NCI-H82 (cell line): ENCODE data around the gene SEMA5A.

Experiments
- DNase-seq: peaks from one replicate; lab custom pipeline; 2025; lab: John Stamatoyannopoulos, UW

The SEMA5A gene

GRCh38 chr5:9278921-9279603 is 266.8 kb downstream of the SEMA5A start:
- no peak for DNase-seq

- no peak for DNase-seq
These were observed 276.9 kb downstream of the SEMA5A start for GRCh38 chr5:9269014-9269413.

DNA sequence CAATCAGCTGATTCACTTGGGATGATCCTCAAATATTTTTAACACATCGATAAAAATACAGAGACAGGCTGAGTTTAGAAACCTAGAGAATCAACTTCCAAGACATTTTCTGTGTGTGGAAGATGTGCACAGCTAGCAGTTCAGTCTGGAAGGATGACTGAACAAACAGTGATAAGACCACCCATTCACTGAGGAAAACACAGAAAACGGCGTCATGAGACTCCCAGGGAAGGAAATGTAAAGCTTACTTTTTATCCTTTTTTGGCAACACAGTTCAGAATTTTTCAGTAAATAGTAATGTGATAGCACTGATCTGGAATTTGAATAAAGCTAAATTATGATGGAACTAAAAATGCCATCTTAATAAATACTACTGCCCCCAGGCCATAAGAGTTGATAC is 277.6 kb downstream of the SEMA5A start:
- DNase-seq = no peak

GRCh38 chr5:9265441-9266287 is 280.2 kb downstream of the SEMA5A start:
- no peak for DNase-seq

DNA sequence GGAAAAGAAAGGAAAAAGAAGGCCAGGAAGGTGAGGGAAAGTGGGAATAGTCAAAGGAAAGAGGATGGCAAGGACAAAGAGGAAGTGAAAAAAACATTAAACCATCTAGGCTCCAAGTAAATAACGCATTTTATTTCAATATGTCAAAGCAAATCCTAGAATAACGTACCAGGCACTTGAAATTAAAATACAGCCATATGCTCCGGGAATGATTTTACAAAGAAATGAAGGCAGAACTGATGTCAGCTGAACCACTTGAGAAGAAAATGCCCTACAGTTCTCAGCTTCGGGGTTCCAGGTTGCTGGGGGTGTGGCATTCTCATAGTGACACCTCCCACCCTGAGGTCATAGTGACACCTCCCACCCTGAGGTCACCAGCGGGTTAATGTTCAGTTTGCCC is 281.6 kb downstream of the SEMA5A start:
- no peak for DNase-seq

GRCh38 chr5:9263656-9264055 is 282.2 kb downstream of the SEMA5A start:
- DNase-seq = no peak

- DNase-seq = peak; percentile 0
These were observed 294.4 kb downstream of the SEMA5A start for GRCh38 chr5:9251379-9251980.

GRCh38 chr5:9249231-9249630 is 296.6 kb downstream of the SEMA5A start:
- DNase-seq = no peak

DNA sequence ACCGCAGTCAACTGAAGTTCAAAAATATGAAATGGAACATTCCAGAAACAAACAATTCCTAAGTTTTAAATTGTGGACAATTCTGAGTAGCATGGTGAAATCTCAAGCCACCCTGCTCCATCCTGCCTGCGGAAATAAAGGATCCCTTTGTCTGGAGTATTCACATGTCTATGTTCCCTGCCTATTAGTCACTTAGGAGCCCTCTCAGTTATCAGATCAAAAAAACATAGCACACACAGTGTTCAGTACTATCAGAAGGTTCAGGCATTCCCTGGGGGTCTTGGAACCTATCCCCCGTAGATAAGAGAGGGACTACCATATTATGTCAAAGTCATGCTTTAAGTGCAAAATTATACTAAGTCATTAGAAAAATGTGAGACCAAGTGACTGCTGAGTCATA is 300.8 kb downstream of the SEMA5A start:
- DNase-seq = no peak

GRCh38 chr5:9244417-9244816 is 301.5 kb downstream of the SEMA5A start:
- no peak for DNase-seq

DNA sequence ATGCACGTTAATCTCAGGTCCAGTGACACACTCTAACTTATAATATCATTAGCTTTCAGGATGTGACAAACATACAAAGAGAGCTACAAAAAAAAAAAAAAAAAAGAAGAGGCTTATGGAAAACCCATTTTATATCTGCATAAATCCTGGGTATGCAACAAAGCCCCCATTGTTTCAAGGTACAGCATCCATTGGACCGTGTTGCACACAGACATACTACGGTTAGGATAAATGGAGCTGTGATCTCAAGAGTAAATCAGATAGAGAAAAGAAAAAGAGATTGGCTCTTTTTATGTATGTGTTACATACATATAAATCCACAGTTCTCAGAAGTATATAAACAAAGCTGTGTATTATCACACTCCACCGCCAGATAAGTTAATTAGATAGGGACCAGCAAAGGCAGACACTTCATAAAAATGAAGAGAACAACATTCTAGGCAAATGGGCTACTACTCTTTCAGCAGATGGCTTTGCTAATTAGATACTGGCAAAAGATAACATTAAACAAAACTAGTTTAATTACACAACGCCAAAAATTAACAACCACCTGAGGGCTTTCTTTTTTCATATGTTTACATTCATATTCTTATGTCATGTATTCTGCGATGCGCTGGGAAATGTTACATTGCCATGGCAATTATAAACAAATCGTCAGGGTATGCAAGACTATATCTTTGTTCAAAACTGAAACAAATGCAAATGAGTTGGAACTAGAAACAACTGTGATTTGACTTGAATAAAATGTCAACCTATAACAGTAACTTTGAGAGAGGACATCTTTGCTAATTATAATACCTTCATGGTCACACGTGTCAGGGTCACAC is 304.2 kb downstream of the SEMA5A start:
- DNase-seq = no peak

DNA sequence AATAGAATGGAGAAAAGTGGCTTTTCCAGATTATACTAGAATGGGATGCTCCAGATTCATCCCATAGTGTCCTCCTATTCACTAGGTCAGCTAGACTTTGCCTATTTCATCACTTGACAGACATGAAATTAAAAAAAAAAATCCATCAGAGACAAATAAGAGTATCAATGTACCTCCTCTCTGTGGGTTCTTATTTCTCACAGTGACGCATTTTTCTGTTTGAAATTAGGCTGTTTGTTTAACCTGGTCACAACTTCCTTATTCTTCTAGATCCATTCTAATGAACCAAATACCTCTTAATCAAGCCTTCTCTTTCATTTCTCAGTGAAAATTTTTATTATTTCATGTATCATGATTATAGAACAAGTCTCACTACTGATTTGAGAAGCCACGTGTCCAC is 305.4 kb downstream of the SEMA5A start:
- DNase-seq = no peak

GRCh38 chr5:9239626-9240025 is 306.2 kb downstream of the SEMA5A start:
- DNase-seq = no peak

DNA sequence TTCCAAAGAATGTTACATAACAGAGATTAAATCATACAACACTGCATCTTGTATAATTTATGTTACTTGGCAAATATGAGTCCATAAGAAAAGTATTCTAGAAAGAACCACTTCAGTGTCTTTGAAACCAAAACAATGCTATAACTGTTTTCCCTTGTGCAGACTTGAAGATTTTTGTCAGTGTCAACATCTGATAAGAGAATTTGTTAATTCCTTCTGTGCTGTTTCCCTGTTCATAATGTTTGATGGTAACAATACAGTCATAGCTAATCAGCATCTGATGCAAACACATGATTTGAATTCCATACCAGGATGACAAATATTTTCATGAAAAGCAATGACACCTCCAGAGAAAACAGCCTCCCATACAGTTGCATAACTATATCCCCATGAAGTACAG is 306.8 kb downstream of the SEMA5A start:
- no peak for DNase-seq

- DNase-seq = no peak
These were observed 312.2 kb downstream of the SEMA5A start for GRCh38 chr5:9233712-9234111.

DNA sequence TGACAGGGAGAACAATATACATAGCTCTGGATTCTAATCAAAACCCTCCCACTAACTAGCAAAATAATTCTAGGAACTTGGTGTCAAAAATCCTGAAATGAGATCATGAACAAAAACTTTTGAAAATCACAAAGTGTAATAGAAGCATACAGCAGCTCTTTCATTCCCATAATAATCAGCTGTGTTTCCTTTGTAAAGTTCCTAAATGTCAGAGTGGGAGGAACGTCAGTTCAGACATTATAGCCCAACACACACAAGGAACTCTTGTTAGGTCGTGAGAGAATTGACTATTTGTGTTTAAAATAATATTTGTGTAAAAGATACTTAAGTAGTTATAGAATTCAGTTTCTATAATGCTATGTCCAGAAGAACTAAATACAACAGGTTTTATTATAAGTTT is 312.8 kb downstream of the SEMA5A start:
- DNase-seq = no peak

DNA sequence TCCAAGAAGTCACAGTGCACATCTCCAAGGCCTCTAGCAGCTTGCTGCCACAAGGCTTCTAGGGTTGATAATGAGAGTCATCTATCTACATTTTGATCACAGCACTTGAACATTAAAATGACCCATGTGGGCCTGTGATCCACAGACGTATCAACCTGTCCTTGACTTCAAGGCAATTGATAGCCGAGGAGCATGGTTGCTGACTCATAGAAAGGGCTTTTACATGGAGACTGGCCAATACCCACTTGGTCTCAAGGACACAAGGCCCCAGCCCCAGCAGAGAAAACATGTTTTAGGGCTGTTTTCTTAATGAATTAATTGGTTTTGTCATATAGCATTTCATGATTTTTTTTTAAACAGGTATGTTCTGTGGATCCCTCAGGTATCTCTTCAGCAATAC is 314.0 kb downstream of the SEMA5A start:
- no peak for DNase-seq

DNA sequence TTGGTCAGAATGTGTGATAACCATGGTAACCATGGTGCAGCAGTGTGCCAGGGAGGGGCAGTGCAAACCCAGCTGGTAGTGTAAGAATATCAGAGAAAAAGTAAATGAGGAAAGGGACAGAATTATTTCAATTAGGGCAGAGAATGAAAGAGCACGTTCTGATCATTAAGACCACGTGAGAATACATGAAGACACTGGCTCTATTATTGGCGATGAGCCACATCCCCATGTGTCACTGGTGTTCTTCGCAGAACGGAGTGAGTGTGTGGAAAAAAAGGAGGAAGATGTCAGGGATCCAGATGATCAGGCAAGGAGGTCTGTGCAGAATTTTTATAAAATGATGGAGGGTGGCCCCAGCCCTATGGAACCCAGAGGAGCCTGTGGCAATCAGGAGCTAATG is 315.5 kb downstream of the SEMA5A start:
- DNase-seq = no peak

- no peak for DNase-seq
These were observed 319.8 kb downstream of the SEMA5A start for GRCh38 chr5:9226016-9226536.

DNA sequence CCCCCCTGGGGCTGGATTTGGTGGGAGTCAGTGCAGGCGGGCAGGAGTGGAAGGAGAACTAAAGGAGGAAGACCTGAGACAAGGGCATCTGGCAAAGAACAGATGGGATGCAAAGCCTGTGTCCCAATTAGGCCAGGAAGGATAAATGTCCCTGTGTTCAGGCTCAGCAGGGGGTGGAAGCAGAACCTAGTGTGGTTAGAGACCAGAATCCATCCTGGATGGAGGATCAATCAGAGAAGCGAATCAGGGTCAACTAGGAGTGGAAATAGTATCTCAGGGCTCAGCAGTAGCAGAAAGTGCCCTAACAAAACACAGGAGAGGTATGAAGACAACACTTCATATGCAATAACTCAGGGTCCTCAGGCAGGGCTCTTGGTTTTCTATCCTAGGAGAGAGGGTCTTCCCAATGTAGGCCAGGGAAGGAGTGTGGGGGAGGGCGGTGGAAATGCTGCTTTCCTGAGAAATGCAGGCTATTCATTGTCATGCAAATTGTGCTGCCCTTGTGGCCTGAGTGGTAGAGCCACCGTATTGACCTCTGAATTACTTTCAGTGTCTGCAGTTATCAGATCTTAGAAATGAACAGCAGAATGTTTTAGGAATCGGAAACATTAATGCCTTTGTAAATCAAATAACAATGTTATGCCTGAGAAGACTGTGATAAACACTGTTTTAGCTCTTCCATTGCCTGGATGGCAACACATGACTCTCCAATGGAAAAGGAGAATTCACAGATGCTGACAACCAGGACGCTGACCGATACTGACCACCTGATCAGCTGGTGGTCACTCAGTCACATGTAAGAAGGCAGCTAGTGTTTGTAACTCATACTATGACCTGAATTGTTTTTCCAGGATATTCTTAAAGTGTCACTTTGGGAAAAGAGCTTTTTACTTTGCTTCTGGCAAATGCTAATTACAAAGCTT is 323.6 kb downstream of the SEMA5A start:
- peak; percentile 38 for DNase-seq

DNA sequence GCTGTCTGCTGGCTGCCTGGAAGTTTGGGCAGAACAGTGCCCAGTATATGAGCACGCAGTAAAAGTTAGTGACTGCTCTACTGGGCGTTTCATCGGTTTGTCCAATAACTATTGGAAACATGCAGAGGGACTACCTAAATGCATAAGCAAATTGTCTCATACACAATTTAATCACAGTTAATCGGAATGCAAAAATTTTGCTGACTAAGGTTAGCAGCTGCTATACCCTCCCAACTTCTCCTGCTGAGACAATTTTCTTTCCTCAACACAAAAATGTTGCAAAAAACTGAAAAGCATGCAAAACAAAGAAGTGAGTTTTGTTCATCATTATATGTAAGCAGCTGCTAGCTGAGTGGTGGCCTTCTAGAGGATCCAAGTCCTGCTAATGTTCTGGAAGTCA is 327.5 kb downstream of the SEMA5A start:
- DNase-seq = no peak
